HG03196 (cell line): ENCODE measurements around the gene NCKAP5.
"Not testable (repeated sequence)": the region's sequence is repeated elsewhere in the genome, so short reads cannot be mapped to it uniquely, and the experiment has no call there.

ENCODE experiments used
- ATAC-seq: cut with Tn5 transposase; IDR thresholded peaks from one replicate; pipeline ENCODE4 v1.9.1; 2021; ENCODE audit not compliant: unreplicated experiment

NCKAP5 gene

GRCh38 chr2:132699802-132700201 lies 868.5 kb downstream of the NCKAP5 start:
- ATAC-seq = not testable (repeated sequence)

- not testable (repeated sequence) for ATAC-seq
Measured at GRCh38 chr2:132698347-132698746, 869.9 kb downstream of the NCKAP5 start.

- no peak for ATAC-seq
Measured at GRCh38 chr2:132697556-132698205, 870.6 kb downstream of the NCKAP5 start.

- ATAC-seq = no peak
Measured at GRCh38 chr2:132692816-132693215, 875.4 kb downstream of the NCKAP5 start.

- no peak for ATAC-seq
Measured at GRCh38 chr2:132691556-132691955, 876.7 kb downstream of the NCKAP5 start.

GRCh38 chr2:132690664-132691303 lies 877.5 kb downstream of the NCKAP5 start:
- no peak for ATAC-seq

- no peak for ATAC-seq
Measured at GRCh38 chr2:132681766-132682165, 886.5 kb downstream of the NCKAP5 start.

- no peak for ATAC-seq
Measured at GRCh38 chr2:132680544-132680943, 887.7 kb downstream of the NCKAP5 start.

GRCh38 chr2:132678483-132678882 lies 889.8 kb downstream of the NCKAP5 start:
- ATAC-seq = no peak

- no peak for ATAC-seq
Measured at GRCh38 chr2:132677661-132678060, 890.6 kb downstream of the NCKAP5 start.

- ATAC-seq = no peak
Measured at GRCh38 chr2:132676999-132677398, 891.3 kb downstream of the NCKAP5 start.

GRCh38 chr2:132671151-132671835 lies 897.0 kb downstream of the NCKAP5 start:
- ATAC-seq = no peak

GRCh38 chr2:132670496-132671150 lies 897.6 kb downstream of the NCKAP5 start:
- no peak for ATAC-seq

- no peak for ATAC-seq
Measured at GRCh38 chr2:132669908-132670495, 898.3 kb downstream of the NCKAP5 start, which contains the start of gene LYPD1. TSS of gene LYPD1 (minus strand) at chr2:132670205. CDS start at chr2:132669932, 273 bp downstream.

- no peak for ATAC-seq
Measured at GRCh38 chr2:132668987-132669907, 899.0 kb downstream of the NCKAP5 start.

- no peak for ATAC-seq
Measured at GRCh38 chr2:132668189-132668823, 900.0 kb downstream of the NCKAP5 start.

- no peak for ATAC-seq
Measured at GRCh38 chr2:132667706-132668105, 900.6 kb downstream of the NCKAP5 start.

GRCh38 chr2:132665401-132666140 lies 902.7 kb downstream of the NCKAP5 start:
- no peak for ATAC-seq

- ATAC-seq = no peak
Measured at GRCh38 chr2:132664096-132664495, 904.2 kb downstream of the NCKAP5 start.
